GM12865 (cell line): Measurements from ENCODE around the gene ZFPM1.
A peak's percentile ranks its signal among the peaks of the same experiment; 100 is the strongest.

Source experiments
- DNase-seq: peaks from one replicate; pipeline ENCODE4 v3.0.0; 2010; ENCODE audit warnings: low read depth
- H3K4me3 ChIP-seq: 2 replicates; pipeline ENCODE4 v1.5.1; 2011; ENCODE audit warnings: mild to moderate bottlenecking, low read depth, low read length, control low read depth
- CTCF ChIP-seq: IDR thresholded peaks from 2 replicates; pipeline ENCODE4 v1.5.1; 2011; ENCODE audit warnings: low read length, control low read depth, low read depth, inconsistent platforms; ENCODE audit not compliant: insufficient read depth; ENCODE audit errors: missing control alignments

ZFPM1 gene

DNA sequence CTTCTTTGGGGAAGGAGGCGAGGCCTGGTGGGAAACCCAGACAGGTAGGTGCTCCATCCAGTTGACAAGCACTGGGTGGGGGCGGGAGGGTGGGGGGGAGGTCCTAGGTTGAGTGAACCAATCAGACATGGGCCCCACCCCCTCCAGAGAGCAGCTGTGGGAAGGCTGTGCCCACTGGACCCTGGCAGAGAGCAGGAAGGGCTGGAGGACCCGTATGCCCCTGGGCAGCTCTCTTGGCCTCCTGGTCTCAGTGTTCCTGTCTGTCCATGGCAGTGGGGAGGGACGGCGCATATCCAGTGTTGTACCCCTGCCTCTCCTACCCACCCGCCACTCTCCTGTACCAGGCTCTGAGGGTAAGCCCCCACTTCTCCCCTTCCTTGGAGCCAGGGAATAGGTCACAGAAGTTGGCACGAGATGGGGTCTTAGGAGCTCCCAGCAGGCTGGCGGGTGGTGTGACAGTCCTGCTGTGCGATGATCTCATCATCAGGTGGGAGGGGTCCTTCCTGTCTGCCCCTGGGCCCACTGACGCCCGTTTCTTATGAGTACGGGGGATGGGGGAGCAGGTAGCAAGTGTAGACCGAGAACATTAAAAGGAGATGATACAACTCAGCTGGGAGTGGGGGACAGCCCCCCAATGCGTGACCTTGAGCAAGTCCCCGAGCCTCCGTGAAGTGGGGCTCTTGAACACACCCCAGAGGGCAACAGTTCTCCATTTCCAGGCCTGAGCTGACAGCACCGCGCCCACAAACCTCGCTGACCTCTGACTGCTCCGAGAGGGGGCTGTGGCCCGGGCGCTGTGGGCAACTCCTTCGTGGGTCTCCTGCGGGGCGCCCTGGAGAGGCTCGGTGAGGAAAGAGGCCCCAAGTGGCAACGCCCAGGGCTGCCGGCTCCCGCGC lies 1.2 kb upstream of the ZFPM1 start:
- peak overlapping the region; percentile 61 for H3K4me3 ChIP-seq
- DNase-seq: no peak
- TF ChIP-seq CTCF: no peak

GRCh38 chr16:88452482-88453216 lies 431 bp upstream of the ZFPM1 start:
- no peak for TF ChIP-seq CTCF
- H3K4me3 ChIP-seq: peak overlapping the region; percentile 61

DNA sequence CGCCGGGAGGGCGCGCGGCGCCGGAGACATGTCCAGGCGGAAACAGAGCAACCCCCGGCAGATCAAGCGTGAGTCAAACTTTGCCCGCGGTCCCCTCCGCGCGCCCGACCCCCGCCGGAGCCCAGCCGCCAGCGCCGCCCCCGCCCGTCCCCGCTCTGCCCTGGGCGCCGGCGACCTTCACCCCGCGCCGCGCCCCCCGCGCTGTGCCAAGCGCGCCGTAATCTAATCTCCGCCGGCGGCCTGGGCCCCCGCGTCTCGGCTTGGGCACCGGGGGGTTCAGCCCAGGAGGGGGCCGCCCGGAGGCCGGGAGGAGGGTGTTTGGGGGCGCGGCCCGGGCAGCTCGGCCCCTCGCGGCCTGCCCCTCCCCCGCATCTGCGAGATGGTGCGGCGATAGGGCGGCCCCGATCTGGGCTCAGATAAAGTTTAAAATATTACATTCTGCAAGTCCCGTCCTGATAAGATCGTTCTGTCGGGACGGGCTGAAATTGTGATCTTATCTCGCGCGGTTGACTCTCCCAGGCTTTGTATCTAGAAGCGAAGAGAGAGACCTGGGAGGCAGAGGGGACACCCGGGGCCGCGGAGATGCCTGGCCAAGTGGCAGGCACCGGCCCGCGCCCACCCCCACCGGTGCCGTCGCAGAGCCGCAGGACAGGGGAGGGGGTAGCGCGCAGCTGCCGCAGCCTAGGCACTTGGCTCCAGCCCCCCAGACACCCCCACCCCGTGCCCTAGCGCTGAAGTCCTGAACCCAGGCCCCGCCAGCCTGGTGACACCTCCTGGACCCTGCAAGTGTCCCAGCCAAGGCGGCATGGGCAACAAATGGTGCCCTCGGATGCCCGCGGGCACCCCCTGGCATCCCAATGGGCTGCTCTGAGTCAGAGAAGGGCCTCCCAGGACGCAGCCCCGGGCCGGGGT lies 787 bp downstream of the ZFPM1 start:
- peak; percentile 29 for DNase-seq
- TF ChIP-seq CTCF: no peak

More at GRCh38 chr16:88452482-88453216, 431 bp upstream of the ZFPM1 start:
- peak; percentile 98 for DNase-seq

DNA sequence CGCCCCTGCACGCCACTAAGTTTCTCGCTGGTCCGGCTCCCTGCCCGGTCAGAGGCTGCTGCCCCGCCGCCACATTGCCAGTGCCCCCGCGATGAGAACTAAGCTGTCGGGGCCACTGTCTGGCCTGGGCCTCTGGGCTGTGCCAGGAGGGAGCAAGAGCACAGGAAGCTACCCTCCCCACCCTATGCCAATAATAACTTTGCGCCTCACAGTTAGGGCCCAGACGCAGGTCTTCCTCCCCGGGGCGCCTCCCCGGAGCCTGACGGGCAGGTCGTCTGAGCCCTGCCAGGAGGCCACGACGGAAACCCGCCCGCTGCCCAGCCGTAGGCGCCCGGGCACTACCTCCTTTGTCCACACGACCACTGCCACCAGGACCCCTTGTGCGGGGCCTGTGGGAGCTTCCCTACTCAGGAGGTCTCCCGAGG lies 1.5 kb downstream of the ZFPM1 start:
- peak overlapping the region; percentile 66 for H3K4me3 ChIP-seq
- DNase-seq: peak; percentile 69
- no peak for TF ChIP-seq CTCF

More for the DNA sequence above, 787 bp downstream of the ZFPM1 start:
- H3K4me3 ChIP-seq: peak overlapping the region; percentile 66

- peak; percentile 93 for DNase-seq
- no peak for TF ChIP-seq CTCF
- peak overlapping the region; percentile 66 for H3K4me3 ChIP-seq
Observed at GRCh38 chr16:88455610-88456355, 2.7 kb downstream of the ZFPM1 start.
